ENCODE data around the gene FCRLB.

DNA sequence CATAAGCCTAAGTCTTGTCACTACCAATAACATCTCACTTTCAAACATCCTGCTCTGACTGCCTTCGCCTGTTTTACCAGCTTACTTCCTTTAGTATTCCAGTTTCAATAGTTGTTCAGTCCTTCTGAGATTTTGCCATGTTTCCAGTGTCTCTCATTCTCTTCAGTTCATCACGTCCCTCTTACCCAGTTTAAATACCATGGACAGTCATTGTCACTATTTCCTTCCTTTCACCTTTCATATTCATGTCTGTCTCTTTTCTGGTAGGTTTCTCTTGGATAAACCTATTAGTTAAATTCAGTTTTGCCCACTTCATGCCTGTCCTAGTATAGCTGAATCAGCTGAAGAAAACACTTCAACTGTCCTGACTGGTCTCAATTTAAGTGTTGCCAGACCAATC, 50.6 kb downstream of the FCRLB start:
- TF ChIP-seq CTCF (IDR thresholded peaks at IDR 0.05; ENCODE audit: insufficient read depth, low read length, poor library complexity, severe bottlenecking) (no peak), EZH2phosphoT487 (conservative IDR thresholded peaks at IDR 0.05; ENCODE audit: low read length) (no peak)
